B cell (primary cell): ENCODE measurements around the gene PLEKHH2. TPM values are rescaled to one million over a fixed set of nuclear protein-coding genes. Genes with fewer than 3 reads are reported as not detected.

Source experiments
- ATAC-seq: fragments of 200-7000 bp; cut with Tn5 transposase; one replicate; pipeline ENCODE4 v1.10.0; 2021; ENCODE audit warnings: low read depth, mild to moderate bottlenecking, moderate number of reproducible peaks, moderate library complexity
- CTCF ChIA-PET: fragments of 350-600 bp; sonication (Branson Sonifier 250); formaldehyde crosslinking; loops from one replicate; lab custom pipeline; 2021; ENCODE audit warnings: antibody characterized with exemption, inconsistent platforms; lab: Charles Lee
- POLR2A ChIA-PET: fragments of 350-600 bp; sonication (Branson Sonifier 250); formaldehyde crosslinking; loops from one replicate; lab custom pipeline; 2021; ENCODE audit warnings: antibody characterized with exemption; lab: Charles Lee
- DNase-seq: peaks from one replicate; pipeline ENCODE4 v3.0.0; 2013
- H2AFZ ChIP-seq: 2 replicates; pipeline ENCODE4 v1.6.1; 2012; ENCODE audit warnings: mild to moderate bottlenecking, low read depth, low read length; ENCODE audit not compliant: insufficient read depth, poor library complexity, severe bottlenecking
- H3K27ac ChIP-seq, 2 donors: 1 replicate in 1 of 2; 2 replicates in 1 of 2; pipeline ENCODE4 v1.5.1; 2012 to 2013; ENCODE audit warnings: low read length in 2 of 2, mild to moderate bottlenecking in 2 of 2, moderate library complexity in 1 of 2
- H3K27me3 ChIP-seq, 4 experiments: fragments of 200-600 bp in 1 of 4; sonication (generic) in 1 of 4; replicated peaks in 1 of 4; 1 replicate in 2 of 4; 2 replicates in 2 of 4; pipeline versions ENCODE4 v1.6.1 to v1.7.0; 2013 to 2016; ENCODE audit warnings: low read length in 3 of 4, mild to moderate bottlenecking in 2 of 4, mixed read lengths in 1 of 4, moderate library complexity in 1 of 4; ENCODE audit not compliant: insufficient read depth in 4 of 4, control insufficient read depth in 3 of 4; ENCODE audit errors: control extremely low read depth in 1 of 4
- H3K36me3 ChIP-seq, 2 experiments: replicated peaks in 1 of 2; 1 replicate in 1 of 2; 2 replicates in 1 of 2; pipeline versions ENCODE4 v1.6.1 to v1.7.1; 2013; ENCODE audit warnings: low read length in 1 of 2; ENCODE audit not compliant: insufficient read depth in 2 of 2, control insufficient read depth in 1 of 2; ENCODE audit errors: control extremely low read depth in 1 of 2, extremely low read depth in 1 of 2
- H3K4me1 ChIP-seq, 2 donors: fragments of 200-600 bp in 1 of 2; sonication (generic) in 1 of 2; 1 replicate in 1 of 2; 2 replicates in 1 of 2; pipeline versions ENCODE4 v1.5.1 to v1.6.1; 2013 to 2017; ENCODE audit warnings: low read length in 2 of 2; ENCODE audit not compliant: control insufficient read depth in 2 of 2, insufficient read depth in 2 of 2
- H3K4me2 ChIP-seq: replicated peaks from 2 replicates; pipeline ENCODE3; 2012; ENCODE audit warnings: mild to moderate bottlenecking, low read depth, low read length; ENCODE audit not compliant: poor library complexity, severe bottlenecking
- H3K4me3 ChIP-seq, 5 experiments: fragments of 200-600 bp in 1 of 5; sonication (generic) in 1 of 5; 1 replicate in 3 of 5; 2 replicates in 2 of 5; pipeline versions ENCODE4 v1.5.1 to v1.7.0; 2011 to 2016; ENCODE audit warnings: low read length in 4 of 5, mild to moderate bottlenecking in 4 of 5, low read depth in 2 of 5, control low read depth in 1 of 5, moderate library complexity in 1 of 5; ENCODE audit not compliant: insufficient read depth in 1 of 5; ENCODE audit errors: control extremely low read depth in 1 of 5, extremely low read depth in 1 of 5
- H3K79me2 ChIP-seq: fragments of 200-600 bp; sonication (generic); one replicate; pipeline ENCODE4 v1.6.0; 2016; ENCODE audit warnings: low read length; ENCODE audit not compliant: control insufficient read depth, insufficient read depth
- H3K9ac ChIP-seq: fragments of 200-600 bp; sonication (generic); 2 replicates; pipeline ENCODE4 v1.6.1; 2017; ENCODE audit warnings: mild to moderate bottlenecking, low read length, moderate library complexity
- H3K9me3 ChIP-seq, 3 donors: one replicate each; pipeline versions ENCODE4 v1.6.1 to v1.7.1; 2013; ENCODE audit warnings: low read length in 2 of 3; ENCODE audit not compliant: control insufficient read depth in 2 of 3, insufficient read depth in 1 of 3; ENCODE audit errors: control extremely low read depth in 1 of 3
- H4K20me1 ChIP-seq: 2 replicates; pipeline ENCODE4 v1.6.0; 2012; ENCODE audit warnings: mild to moderate bottlenecking, low read length; ENCODE audit not compliant: insufficient read depth, control insufficient read depth, poor library complexity, severe bottlenecking
- H3K27ac Mint-ChIP-seq: one replicate; pipeline ENCODE4 v1.8.0; 2021; ENCODE audit warnings: mixed read lengths
- H3K27me3 Mint-ChIP-seq: one replicate; pipeline ENCODE4 v1.8.0; 2021; ENCODE audit warnings: mixed read lengths
- H3K4me1 Mint-ChIP-seq: one replicate; pipeline ENCODE4 v1.8.0; 2021; ENCODE audit warnings: mixed read lengths
- H3K4me3 Mint-ChIP-seq: one replicate; pipeline ENCODE4 v1.8.0; 2021; ENCODE audit warnings: mixed read lengths
- H3K9me3 Mint-ChIP-seq: one replicate; pipeline ENCODE4 v1.8.0; 2022; ENCODE audit warnings: mixed read lengths; ENCODE audit not compliant: insufficient read depth
- EZH2 ChIP-seq: IDR thresholded peaks from 2 replicates; pipeline ENCODE4 v1.6.1; 2012; ENCODE audit warnings: borderline replicate concordance, low read depth, mild to moderate bottlenecking, moderate library complexity, low read length; ENCODE audit not compliant: insufficient read depth, poor library complexity, severe bottlenecking
- WGBS: methylation state at CpG from one replicate; pipeline ENCODE4 v1.1.5; 2013; ENCODE audit warnings: missing lambda C conversion rate; ENCODE audit not compliant: insufficient coverage; 5-methylcytosine and 5-hydroxymethylcytosine counted together
- intact Hi-C: fragments of 100-400 bp; cut with micrococcal nuclease; formaldehyde crosslinking; loops from one replicate; pipeline ENCODE4 v1.10.0; 2022
- polyA plus RNA-seq: library from polyadenylated mRNA; depleted of rRNA; stranded (reverse); fragments of >200 nt; gene quantifications from 2 replicates; pipeline ENCODE4 v1.2.3, GENCODE V29; 2012
- total RNA-seq, 2 donors: library from RNA; stranded (reverse); fragments of 120-200 nt in 1 of 2; gene quantifications; 1 replicate in 1 of 2; 2 replicates in 1 of 2; pipeline versions ENCODE4 v1.2.3 to v1.2.4, GENCODE V29; 2013 to 2022
- TF ChIP-seq, protein P1 (sequence below): fragments of 200-600 bp; IDR thresholded peaks from one replicate; pipeline ENCODE4 v1.8.0; 2022; ENCODE audit warnings: antibody characterized with exemption, mild to moderate bottlenecking

PLEKHH2 gene
- total and polyA plus RNA-seq, 2 donors (not counting 1 experiment from before 2014, with no cell fraction given): 0.17 to 0.19 TPM

DNA sequence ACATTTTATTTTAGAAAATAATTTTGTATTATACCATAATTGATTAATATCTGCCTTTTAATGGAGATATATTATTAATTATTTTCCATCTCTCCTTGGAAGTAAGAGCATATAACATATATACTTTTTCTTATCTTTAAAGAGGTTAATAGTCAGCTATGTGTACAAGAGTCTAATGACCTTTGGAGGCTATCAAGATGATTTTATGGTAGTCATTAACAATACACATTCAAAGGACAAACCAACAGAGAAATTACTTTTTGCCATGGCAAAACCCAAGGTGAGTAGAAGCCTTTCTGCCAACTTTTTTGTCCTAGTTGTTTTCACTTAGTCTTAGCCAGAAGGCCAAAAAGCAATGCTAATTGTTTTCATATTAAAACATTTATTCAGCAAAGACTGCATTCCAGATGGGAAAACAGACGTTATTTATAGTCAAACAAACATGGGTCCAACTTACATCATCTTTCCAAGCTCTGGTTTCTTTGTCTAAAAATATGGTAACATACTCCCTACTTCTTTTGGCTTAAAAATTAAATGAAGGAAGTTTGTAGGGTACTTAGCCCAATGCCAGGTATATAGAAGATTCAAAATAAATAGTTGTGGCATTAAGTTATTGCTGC is 127.1 kb downstream of the PLEKHH2 start:
- Mint-ChIP-seq H3K4me1 (no peaks in the 10 kb centered on the region), H3K27ac (no peak overlapping the region), H3K9me3 (peaks cover 2% of the 10 kb centered on the region), H3K4me3 (no peak overlapping the region), H3K27me3 (peaks cover 13% of the 10 kb centered on the region)
- ATAC-seq: no peak
- Histone ChIP-seq H3K36me3 (no peaks in the 10 kb centered on the region), H4K20me1 (no peaks in the 10 kb centered on the region), H2AFZ (no peak overlapping the region), H3K4me1 (no peaks in the 10 kb centered on the region), H3K9me3 (peaks cover 0 to 4% (median 0%) of the 10 kb centered on the region in 3 donors), H3K79me2 (no peaks in the 10 kb centered on the region), H3K27ac (no peak overlapping the region), H3K4me2 (no peak overlapping the region), H3K9ac (no peak overlapping the region), H3K4me3 (no peak overlapping the region), H3K27me3 (peaks cover 0 to 2% (median 1%) of the 10 kb centered on the region in 4 experiments)
- TF ChIP-seq, protein P1, sequence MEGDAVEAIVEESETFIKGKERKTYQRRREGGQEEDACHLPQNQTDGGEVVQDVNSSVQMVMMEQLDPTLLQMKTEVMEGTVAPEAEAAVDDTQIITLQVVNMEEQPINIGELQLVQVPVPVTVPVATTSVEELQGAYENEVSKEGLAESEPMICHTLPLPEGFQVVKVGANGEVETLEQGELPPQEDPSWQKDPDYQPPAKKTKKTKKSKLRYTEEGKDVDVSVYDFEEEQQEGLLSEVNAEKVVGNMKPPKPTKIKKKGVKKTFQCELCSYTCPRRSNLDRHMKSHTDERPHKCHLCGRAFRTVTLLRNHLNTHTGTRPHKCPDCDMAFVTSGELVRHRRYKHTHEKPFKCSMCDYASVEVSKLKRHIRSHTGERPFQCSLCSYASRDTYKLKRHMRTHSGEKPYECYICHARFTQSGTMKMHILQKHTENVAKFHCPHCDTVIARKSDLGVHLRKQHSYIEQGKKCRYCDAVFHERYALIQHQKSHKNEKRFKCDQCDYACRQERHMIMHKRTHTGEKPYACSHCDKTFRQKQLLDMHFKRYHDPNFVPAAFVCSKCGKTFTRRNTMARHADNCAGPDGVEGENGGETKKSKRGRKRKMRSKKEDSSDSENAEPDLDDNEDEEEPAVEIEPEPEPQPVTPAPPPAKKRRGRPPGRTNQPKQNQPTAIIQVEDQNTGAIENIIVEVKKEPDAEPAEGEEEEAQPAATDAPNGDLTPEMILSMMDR: no peak
- TF ChIP-seq EZH2: no peak
- intact Hi-C loops: no loop called here
- ChIA-PET POLR2A (no interaction called here), CTCF (no interaction called here)
- WGBS: no CpG with 5 or more reads among the region's 1 CpG
- DNase-seq: no peak

DNA sequence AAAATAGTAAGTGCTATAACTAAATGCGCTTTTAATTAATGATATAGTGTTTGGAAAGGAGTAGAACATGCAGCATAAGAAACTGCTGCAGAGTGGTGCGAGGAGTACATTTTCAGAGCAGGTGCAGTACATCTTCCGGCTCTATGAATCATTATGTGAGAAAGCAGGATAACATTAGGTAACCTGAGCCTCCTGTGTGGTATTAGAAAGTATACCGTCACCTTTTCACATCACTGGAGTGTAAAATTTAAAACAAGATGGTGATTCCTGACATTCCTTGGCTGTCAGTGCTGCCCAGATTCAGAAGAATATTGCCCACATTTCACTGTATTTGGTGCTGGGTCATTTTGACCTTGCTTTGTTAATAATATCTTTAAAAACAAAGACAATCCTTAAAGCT is 128.9 kb downstream of the PLEKHH2 start:
- Histone ChIP-seq H3K4me1 (no peaks in the 10 kb centered on the region), H4K20me1 (no peaks in the 10 kb centered on the region), H2AFZ (no peak overlapping the region), H3K27ac (no peak overlapping the region), H3K9me3 (peaks cover 0 to 4% (median 0%) of the 10 kb centered on the region in 3 donors), H3K4me3 (no peak overlapping the region), H3K79me2 (no peaks in the 10 kb centered on the region), H3K27me3 (no peaks in the 10 kb centered on the region), H3K4me2 (no peak overlapping the region), H3K9ac (no peak overlapping the region), H3K36me3 (no peaks in the 10 kb centered on the region)
- peaks cover 18% of the 10 kb centered on the region for H3K27me3 Mint-ChIP-seq
- intact Hi-C loops: no loop called here
- ATAC-seq: no peak
- TF ChIP-seq, protein P1: no peak
- TF ChIP-seq EZH2: no peak
- H3K4me3 Mint-ChIP-seq: no peak overlapping the region
- H3K9me3 Mint-ChIP-seq: peaks cover 2% of the 10 kb centered on the region
- DNase-seq: no peak
- H3K27ac Mint-ChIP-seq: no peak overlapping the region
- WGBS: 100% methylated on average over 2 of the region's 4 CpGs
- no peaks in the 10 kb centered on the region for H3K4me1 Mint-ChIP-seq
- CTCF ChIA-PET: no interaction called here
- POLR2A ChIA-PET: no interaction called here
